SK-N-MC (cell line): ENCODE data around the gene LIMS3.
"Not testable (repeated sequence)": the region's sequence is repeated elsewhere in the genome, so short reads cannot be mapped to it uniquely, and the experiment has no call there.

ENCODE experiments used
- EZH2 ChIP-seq: fragments of 200-600 bp; sonication (generic); IDR thresholded peaks from one replicate; pipeline ENCODE4 v1.6.1; 2017; ENCODE audit warnings: antibody characterized with exemption
- POLR2AphosphoS5 ChIP-seq: IDR thresholded peaks from 2 replicates; pipeline ENCODE4 v1.6.1; 2012; ENCODE audit warnings: mild to moderate bottlenecking, low read depth, low read length, borderline replicate concordance

- not testable (repeated sequence) for TF ChIP-seq POLR2AphosphoS5, EZH2
Measured at GRCh38 chr2:109897769-109898461, 573 bp upstream of the LIMS3 start.
